Neural cell (in vitro differentiated cells): Measurements from ENCODE around the gene RADIL.

ENCODE experiments used
- EP300 ChIP-seq: fragments of 450-650 bp; conservative IDR thresholded peaks from 2 replicates; pipeline ENCODE4 v1.6.1; 2014; ENCODE audit warnings: antibody characterized with exemption, mild to moderate bottlenecking, moderate library complexity; ENCODE audit not compliant: poor library complexity, severe bottlenecking
- MXI1 ChIP-seq: fragments of 450-650 bp; conservative IDR thresholded peaks from 2 replicates; pipeline ENCODE4 v1.6.1; 2014; ENCODE audit warnings: antibody characterized with exemption, mild to moderate bottlenecking; ENCODE audit not compliant: poor library complexity, severe bottlenecking
- TF ChIP-seq, protein P1 (sequence below): fragments of 450-650 bp; IDR thresholded peaks from 2 replicates; pipeline ENCODE4 v1.5.1; 2014; ENCODE audit warnings: antibody characterized with exemption, mild to moderate bottlenecking, moderate library complexity; ENCODE audit not compliant: poor library complexity, severe bottlenecking

DNA sequence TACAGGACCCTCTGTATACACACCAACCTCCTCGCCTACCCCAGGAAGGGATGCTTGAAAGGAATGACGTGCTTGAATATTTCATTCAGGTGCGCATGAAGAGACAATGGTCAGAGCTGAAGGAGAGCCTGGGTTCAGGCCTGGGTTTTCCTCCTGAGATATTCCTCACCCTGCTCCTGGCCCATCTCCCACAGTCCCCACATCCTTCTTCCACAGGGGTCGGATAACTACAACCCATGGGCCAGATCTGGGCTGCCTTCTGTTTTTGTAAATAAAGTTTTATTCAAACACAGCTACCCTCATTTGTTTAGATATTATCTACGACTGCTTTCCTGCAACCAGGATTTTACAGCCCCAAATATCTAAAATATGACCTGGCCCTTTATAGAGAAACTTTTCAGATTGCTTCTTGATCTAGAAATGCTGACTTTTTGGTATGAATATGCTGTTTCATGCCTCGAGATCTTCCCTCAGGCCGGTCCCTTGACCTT, 1.8 kb upstream of the RADIL start:
- TF ChIP-seq, protein P1, sequence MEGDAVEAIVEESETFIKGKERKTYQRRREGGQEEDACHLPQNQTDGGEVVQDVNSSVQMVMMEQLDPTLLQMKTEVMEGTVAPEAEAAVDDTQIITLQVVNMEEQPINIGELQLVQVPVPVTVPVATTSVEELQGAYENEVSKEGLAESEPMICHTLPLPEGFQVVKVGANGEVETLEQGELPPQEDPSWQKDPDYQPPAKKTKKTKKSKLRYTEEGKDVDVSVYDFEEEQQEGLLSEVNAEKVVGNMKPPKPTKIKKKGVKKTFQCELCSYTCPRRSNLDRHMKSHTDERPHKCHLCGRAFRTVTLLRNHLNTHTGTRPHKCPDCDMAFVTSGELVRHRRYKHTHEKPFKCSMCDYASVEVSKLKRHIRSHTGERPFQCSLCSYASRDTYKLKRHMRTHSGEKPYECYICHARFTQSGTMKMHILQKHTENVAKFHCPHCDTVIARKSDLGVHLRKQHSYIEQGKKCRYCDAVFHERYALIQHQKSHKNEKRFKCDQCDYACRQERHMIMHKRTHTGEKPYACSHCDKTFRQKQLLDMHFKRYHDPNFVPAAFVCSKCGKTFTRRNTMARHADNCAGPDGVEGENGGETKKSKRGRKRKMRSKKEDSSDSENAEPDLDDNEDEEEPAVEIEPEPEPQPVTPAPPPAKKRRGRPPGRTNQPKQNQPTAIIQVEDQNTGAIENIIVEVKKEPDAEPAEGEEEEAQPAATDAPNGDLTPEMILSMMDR, result no peak
- no peak for TF ChIP-seq EP300
- TF ChIP-seq MXI1, result no peak
